Measurements from ENCODE around the gene CD58.

DNA sequence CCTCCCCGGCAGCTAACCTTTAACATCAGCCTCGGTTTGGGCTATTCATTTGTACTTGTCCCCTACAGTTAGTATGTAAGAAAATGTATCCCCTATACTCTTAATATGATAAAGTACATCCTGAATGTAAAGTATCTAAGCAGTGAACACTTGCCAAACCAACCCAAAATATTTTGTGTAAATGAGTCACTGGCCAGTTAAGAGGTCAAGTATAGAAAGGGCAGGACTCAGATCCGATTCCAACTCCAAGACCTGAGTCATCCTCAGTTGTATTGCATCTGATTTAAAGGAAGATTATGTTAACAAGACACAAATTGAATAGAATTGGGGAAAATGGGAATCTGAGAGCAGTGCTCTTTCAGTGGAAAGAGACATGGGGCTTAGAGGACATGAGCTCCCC lies 84.4 kb downstream of the CD58 start:
- TF ChIP-seq, protein P1, sequence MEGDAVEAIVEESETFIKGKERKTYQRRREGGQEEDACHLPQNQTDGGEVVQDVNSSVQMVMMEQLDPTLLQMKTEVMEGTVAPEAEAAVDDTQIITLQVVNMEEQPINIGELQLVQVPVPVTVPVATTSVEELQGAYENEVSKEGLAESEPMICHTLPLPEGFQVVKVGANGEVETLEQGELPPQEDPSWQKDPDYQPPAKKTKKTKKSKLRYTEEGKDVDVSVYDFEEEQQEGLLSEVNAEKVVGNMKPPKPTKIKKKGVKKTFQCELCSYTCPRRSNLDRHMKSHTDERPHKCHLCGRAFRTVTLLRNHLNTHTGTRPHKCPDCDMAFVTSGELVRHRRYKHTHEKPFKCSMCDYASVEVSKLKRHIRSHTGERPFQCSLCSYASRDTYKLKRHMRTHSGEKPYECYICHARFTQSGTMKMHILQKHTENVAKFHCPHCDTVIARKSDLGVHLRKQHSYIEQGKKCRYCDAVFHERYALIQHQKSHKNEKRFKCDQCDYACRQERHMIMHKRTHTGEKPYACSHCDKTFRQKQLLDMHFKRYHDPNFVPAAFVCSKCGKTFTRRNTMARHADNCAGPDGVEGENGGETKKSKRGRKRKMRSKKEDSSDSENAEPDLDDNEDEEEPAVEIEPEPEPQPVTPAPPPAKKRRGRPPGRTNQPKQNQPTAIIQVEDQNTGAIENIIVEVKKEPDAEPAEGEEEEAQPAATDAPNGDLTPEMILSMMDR (IDR thresholded peaks at IDR 0.05) = no peak
- TF ChIP-seq POLR2A (IDR thresholded peaks at IDR 0.05) = no peak

All from Peyer's patch (tissue), 4 donors.